Loucy (cell line): ENCODE data around the gene APBA1.

Source experiments
- H2AFZ ChIP-seq: fragments of 200-600 bp; sonication (generic); 2 replicates; pipeline ENCODE4 v1.6.0; 2016; ENCODE audit warnings: antibody characterized with exemption, mild to moderate bottlenecking, low read length, moderate library complexity
- H3F3A ChIP-seq: fragments of 200-600 bp; 2 replicates; pipeline ENCODE4 v1.6.0; 2016; ENCODE audit warnings: antibody characterized with exemption, low read depth, mild to moderate bottlenecking
- H3K27me3 ChIP-seq: fragments of 200-600 bp; sonication (generic); 2 replicates; pipeline ENCODE4 v1.6.1; 2014; ENCODE audit warnings: low read length, mild to moderate bottlenecking; ENCODE audit not compliant: insufficient read depth, poor library complexity, severe bottlenecking
- H3K36me3 ChIP-seq: fragments of 200-600 bp; sonication (generic); 2 replicates; pipeline ENCODE4 v1.6.1; 2016; ENCODE audit warnings: low read length; ENCODE audit not compliant: insufficient read depth
- H3K4me1 ChIP-seq: fragments of 200-600 bp; sonication (generic); 2 replicates; pipeline ENCODE4 v1.5.1; 2014; ENCODE audit warnings: low read length, mild to moderate bottlenecking; ENCODE audit not compliant: insufficient read depth, poor library complexity, severe bottlenecking
- H3K4me2 ChIP-seq: fragments of 200-600 bp; sonication (generic); 2 replicates; pipeline ENCODE4 v1.6.0; 2014; ENCODE audit warnings: antibody characterized with exemption, low read length, low read depth, mild to moderate bottlenecking; ENCODE audit not compliant: poor library complexity, severe bottlenecking
- H3K4me3 ChIP-seq: fragments of 200-600 bp; sonication (generic); 2 replicates; pipeline ENCODE4 v1.5.1; 2014; ENCODE audit warnings: low read length, mild to moderate bottlenecking, mixed read lengths; ENCODE audit not compliant: poor library complexity, severe bottlenecking
- H3K79me2 ChIP-seq: fragments of 200-600 bp; sonication (generic); 2 replicates; pipeline ENCODE4 v1.6.1; 2014; ENCODE audit warnings: low read length; ENCODE audit not compliant: insufficient read depth
- H3K9ac ChIP-seq: fragments of 200-600 bp; sonication (generic); 2 replicates; pipeline ENCODE4 v1.6.0; 2014; ENCODE audit warnings: mild to moderate bottlenecking, low read depth, low read length, moderate library complexity; ENCODE audit not compliant: poor library complexity, severe bottlenecking
- H3K9me2 ChIP-seq: fragments of 200-600 bp; sonication (generic); replicated peaks from 2 replicates; pipeline ENCODE4 v1.6.1; 2016; ENCODE audit warnings: low read depth, low read length, mixed read lengths
- H3K9me3 ChIP-seq: fragments of 200-600 bp; sonication (generic); 2 replicates; pipeline ENCODE4 v1.6.1; 2014; ENCODE audit warnings: mild to moderate bottlenecking, antibody characterized with exemption, low read length, low read depth; ENCODE audit not compliant: insufficient read depth
- H4K20me1 ChIP-seq: fragments of 200-600 bp; sonication (generic); 2 replicates; pipeline ENCODE4 v1.6.0; 2014; ENCODE audit warnings: antibody characterized with exemption, low read length, mild to moderate bottlenecking; ENCODE audit not compliant: insufficient read depth, poor library complexity, severe bottlenecking
- CTCF ChIP-seq: fragments of 200-600 bp; sonication (generic); conservative IDR thresholded peaks from 2 replicates; pipeline ENCODE4 v1.5.1; 2014; ENCODE audit warnings: mild to moderate bottlenecking, antibody characterized with exemption, low read length
- EZH2phosphoT487 ChIP-seq: fragments of 200-600 bp; IDR thresholded peaks from 2 replicates; pipeline ENCODE4 v1.6.1; 2018; ENCODE audit warnings: antibody characterized with exemption, mild to moderate bottlenecking, moderate library complexity, borderline replicate concordance

APBA1 gene

GRCh38 chr9:69391946-69392345, 280.2 kb downstream of the APBA1 start:
- Histone ChIP-seq H3K9ac (no peak overlapping the region), H3K9me2 (no peaks in the 10 kb centered on the region), H3K36me3 (no peaks in the 10 kb centered on the region), H3K4me2 (no peak overlapping the region), H3F3A (no peaks in the 10 kb centered on the region), H3K9me3 (no peaks in the 10 kb centered on the region), H3K4me3 (no peak overlapping the region), H4K20me1 (no peaks in the 10 kb centered on the region), H3K4me1 (no peaks in the 10 kb centered on the region), H2AFZ (no peak overlapping the region), H3K79me2 (no peaks in the 10 kb centered on the region), H3K27me3 (no peaks in the 10 kb centered on the region)
- TF ChIP-seq CTCF (no peak), EZH2phosphoT487 (no peak)

- H3K4me3 ChIP-seq: no peak overlapping the region
- H3F3A ChIP-seq: no peaks in the 10 kb centered on the region
- H3K79me2 ChIP-seq: no peaks in the 10 kb centered on the region
- no peaks in the 10 kb centered on the region for H4K20me1 ChIP-seq
- H3K9ac ChIP-seq: no peak overlapping the region
- H3K4me1 ChIP-seq: no peaks in the 10 kb centered on the region
- no peaks in the 10 kb centered on the region for H3K9me2 ChIP-seq
- no peak for TF ChIP-seq EZH2phosphoT487
- TF ChIP-seq CTCF: no peak
- H3K4me2 ChIP-seq: no peak overlapping the region
- H3K9me3 ChIP-seq: no peaks in the 10 kb centered on the region
- no peaks in the 10 kb centered on the region for H3K36me3 ChIP-seq
- H2AFZ ChIP-seq: no peak overlapping the region
- H3K27me3 ChIP-seq: no peaks in the 10 kb centered on the region
Observed at GRCh38 chr9:69391487-69391886, 280.7 kb downstream of the APBA1 start.

DNA sequence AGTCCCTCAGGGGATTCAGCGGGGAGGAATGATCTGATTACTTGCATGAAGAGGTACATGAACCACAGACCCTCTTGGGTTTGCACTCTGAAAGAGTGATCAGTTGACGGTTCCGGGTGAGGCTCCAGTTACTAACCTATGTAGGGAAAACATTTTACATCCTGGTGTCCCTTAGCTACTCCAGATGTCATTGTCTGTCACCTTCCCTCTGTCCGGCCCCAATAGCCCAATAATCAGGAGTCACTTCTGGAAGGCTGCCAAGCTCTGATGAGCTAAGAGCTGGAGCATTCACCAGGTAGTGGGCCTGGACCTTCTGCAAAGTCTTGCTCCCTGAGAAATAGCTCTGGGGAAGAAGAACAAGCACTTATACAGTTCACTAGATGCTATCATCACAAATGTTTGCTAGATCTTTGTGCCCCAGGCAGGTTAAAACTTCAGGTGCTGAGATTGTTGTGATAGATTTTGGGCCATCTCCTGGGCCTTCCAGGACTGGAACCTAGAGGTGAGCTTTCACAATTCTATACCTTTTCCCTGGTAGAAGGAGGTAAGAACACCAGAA, 282.7 kb downstream of the APBA1 start:
- Histone ChIP-seq H3K4me1 (peaks cover 10% of the 10 kb centered on the region), H3K36me3 (no peaks in the 10 kb centered on the region), H3K27me3 (no peaks in the 10 kb centered on the region), H2AFZ (no peak overlapping the region), H3K4me3 (no peak overlapping the region), H3K9ac (no peak overlapping the region), H3F3A (no peaks in the 10 kb centered on the region), H3K9me3 (no peaks in the 10 kb centered on the region), H3K4me2 (no peak overlapping the region), H3K9me2 (no peaks in the 10 kb centered on the region), H4K20me1 (no peaks in the 10 kb centered on the region), H3K79me2 (no peaks in the 10 kb centered on the region)
- TF ChIP-seq CTCF (no peak), EZH2phosphoT487 (no peak)
